ENCODE results near the gene TBL3.

Gene TBL3

DNA sequence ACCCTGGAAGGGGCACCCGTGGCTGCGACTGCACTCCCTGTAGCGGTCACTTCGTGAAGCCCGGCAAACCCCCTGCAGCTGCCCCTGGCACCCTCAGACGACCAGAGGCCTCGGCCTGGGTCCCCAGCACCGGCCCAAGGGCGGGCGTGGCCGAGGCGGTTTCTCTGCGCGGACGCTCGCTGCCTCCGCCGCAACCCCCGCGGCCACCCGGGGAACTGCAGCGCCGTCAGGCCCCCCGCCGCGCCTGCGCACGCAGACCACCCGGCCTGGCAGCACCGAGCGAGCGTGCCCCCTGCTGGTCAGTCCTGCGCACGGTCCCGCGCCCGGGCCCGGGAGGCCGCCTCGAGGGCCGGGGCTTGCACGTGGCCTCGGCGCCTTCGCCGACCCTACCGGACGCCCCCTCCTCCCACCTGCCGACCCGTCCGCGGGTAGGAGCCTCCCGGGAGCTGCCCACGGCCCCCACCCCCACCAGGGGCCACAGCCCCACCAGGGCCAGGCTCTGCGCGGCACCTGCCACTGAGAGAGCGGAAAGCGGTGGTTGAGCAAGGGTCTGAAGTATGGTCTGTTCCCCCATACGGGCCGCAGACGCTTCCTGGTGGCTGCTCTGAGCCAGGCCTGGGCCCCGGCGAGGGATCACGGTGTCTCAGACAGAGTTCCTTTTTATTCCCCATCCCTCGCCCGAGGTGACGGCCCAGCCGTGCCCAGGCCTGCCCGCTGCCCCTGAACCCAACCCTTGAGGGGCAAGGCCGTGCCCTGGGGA lies 42.1 kb upstream of the TBL3 start:
- peak overlapping the region; percentile 17 for H3K4me3 ChIP-seq (ENCODE audit: low read depth, low read length)
- no peak for DNase-seq (ENCODE audit: low read depth)
- TF ChIP-seq, protein P1, sequence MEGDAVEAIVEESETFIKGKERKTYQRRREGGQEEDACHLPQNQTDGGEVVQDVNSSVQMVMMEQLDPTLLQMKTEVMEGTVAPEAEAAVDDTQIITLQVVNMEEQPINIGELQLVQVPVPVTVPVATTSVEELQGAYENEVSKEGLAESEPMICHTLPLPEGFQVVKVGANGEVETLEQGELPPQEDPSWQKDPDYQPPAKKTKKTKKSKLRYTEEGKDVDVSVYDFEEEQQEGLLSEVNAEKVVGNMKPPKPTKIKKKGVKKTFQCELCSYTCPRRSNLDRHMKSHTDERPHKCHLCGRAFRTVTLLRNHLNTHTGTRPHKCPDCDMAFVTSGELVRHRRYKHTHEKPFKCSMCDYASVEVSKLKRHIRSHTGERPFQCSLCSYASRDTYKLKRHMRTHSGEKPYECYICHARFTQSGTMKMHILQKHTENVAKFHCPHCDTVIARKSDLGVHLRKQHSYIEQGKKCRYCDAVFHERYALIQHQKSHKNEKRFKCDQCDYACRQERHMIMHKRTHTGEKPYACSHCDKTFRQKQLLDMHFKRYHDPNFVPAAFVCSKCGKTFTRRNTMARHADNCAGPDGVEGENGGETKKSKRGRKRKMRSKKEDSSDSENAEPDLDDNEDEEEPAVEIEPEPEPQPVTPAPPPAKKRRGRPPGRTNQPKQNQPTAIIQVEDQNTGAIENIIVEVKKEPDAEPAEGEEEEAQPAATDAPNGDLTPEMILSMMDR (IDR thresholded peaks at IDR 0.05; ENCODE audit: control insufficient read depth, extremely low read depth, insufficient read depth): peak; percentile 99

DNA sequence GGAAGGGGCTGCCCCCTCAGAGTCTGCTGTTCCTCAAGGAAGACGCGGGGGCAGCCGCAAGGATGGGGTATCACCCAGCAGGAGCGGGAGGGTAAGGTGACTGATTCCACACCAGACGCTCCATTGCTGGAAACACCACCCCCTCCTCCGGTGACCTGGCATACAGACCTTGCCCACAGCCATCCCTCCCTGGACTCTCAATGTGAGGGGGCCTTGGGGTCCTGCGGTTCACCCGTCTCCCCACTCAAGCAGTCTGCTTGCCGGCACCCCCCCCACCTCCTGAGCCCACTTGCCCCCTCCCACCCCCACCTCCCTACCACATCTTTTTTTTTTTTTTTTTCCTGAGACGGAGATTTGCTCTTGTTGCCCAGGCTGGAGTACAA lies 41.5 kb upstream of the TBL3 start:
- TF ChIP-seq, protein P1 (IDR thresholded peaks at IDR 0.05; ENCODE audit: control insufficient read depth, extremely low read depth, insufficient read depth): no peak
- H3K4me3 ChIP-seq (ENCODE audit: low read depth, low read length): no peak overlapping the region
- DNase-seq (ENCODE audit: low read depth): no peak

DNA sequence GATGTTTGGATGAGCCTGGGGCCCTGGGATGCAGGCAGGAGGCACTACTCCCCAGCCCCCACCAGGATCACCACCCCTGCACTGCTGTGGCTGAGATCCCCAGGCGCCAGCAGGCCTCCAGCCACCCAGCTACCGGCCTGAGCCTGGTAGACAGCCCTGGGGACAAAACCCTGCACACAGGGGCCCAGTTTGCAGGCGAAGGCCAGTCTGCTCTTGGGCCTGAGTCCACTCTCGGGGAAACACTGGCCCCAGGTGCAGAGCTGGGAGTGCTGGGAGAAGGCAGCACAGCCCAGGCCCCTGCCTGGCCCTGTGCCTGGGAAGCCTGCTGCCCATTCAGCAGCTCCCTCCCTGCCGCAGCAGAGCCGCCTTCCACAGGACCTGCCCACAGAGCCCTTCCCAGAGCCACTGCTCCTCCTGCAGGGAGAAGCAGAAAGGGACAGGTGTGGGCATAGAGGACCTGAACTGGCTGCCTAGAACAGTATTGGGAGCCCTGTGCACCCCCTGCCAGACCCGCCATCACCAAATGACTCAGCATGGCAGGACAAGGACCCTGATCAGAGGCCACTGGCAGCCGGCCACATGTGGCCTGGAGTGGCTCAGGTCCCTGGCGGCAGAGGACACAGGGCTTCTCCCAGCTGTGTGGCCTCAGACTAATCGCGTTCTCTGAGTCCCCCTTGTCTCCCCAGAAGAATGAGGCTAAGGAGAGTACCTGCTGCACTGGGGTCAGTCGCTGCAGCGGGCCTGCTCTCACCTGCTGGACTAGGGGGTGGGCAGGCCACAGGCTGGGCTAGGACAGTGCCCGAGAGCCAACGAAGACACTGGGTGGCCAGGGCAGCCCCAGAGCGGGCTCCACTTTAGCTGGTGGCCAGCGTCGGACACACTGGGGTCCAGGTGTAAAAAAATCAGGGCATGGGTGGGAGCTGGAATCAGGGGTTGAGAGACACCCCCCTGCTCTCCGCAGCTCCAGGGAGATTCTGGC lies 39.5 kb upstream of the TBL3 start:
- DNase-seq (ENCODE audit: low read depth): no peak
- no peak overlapping the region for H3K4me3 ChIP-seq (ENCODE audit: low read depth, low read length)
- TF ChIP-seq, protein P1 (IDR thresholded peaks at IDR 0.05; ENCODE audit: control insufficient read depth, extremely low read depth, insufficient read depth): peak; percentile 56

DNA sequence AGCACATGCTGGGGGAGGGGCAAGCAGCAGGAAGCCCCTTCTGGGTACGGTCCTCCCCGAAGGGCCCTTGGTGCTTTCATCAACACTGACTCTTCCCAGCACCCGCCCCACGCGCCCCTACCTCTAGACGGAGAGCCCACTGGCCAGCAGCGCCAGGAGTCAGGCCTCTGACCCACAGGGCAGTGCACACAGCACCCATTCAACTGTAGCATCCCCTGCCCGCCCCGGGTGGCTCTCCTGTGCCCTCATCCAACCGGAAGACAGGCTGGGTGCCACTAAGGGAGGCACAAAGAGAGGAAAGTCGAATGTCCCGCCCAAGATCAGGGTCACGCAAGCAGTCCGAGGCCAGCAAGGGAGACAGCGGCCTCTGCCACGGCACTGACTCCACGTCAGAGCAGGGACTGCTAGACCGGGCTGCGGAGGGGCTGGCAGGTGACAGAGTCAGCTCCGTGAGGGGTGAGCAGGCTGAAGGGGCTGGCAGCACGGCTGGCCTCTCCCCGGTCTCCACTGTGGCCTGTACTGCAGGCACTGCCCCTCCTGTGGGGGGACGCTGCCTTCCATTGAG lies 38.7 kb upstream of the TBL3 start:
- DNase-seq (ENCODE audit: low read depth): no peak
- H3K4me3 ChIP-seq (ENCODE audit: low read depth, low read length): no peak overlapping the region

DNA sequence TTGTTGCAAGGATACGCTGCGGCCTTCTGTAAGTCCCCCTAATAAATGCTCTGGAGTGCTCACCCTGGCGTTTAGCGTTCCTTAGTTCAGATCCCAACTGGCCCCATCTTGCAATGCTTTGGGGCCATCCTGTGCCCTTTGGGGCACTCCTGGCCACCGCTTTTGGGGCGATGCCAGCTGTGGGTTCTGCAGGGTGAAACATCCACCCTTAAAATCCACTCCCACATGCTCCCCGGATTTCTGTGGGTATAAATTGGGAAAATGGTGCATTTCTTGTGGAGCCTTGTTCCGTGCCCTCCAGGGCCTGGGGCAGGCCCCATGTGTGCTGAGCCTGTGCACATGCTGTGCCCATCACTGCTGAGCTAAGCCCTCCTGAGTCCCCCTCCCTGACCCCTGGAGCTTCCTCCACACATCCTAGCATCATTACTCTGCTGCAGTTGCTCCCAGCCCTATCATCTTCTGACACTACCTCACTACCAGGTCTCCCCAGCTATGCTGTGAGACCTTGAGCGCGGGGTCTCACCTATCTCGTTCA lies 34.8 kb upstream of the TBL3 start:
- TF ChIP-seq, protein P1 (IDR thresholded peaks at IDR 0.05; ENCODE audit: control insufficient read depth, extremely low read depth, insufficient read depth): no peak
- no peak overlapping the region for H3K4me3 ChIP-seq (ENCODE audit: low read depth, low read length)
- no peak for DNase-seq (ENCODE audit: low read depth)

More for the DNA sequence above, 38.7 kb upstream of the TBL3 start:
- TF ChIP-seq, protein P1 (IDR thresholded peaks at IDR 0.05; ENCODE audit: control insufficient read depth, extremely low read depth, insufficient read depth): no peak

DNA sequence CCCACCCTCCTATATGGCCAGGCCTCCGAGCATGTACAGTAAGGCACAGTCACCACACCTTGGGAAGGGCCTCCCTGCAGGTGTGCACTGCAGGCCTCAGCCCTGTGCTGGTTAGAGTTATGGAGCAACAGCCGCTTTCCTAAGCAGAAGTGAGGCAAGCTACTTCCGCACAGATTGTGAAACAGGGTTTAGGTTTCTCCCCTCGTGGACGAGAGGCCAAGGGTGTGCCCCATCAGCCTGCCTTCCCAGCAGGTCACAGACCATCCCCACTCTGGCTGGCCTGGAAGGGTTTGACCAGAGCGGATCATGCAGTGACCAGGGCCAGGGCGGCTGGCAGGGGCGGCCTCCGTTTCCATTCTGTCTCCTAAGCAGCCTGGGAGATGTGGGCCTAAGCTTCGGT lies 33.5 kb upstream of the TBL3 start:
- no peak overlapping the region for H3K4me3 ChIP-seq (ENCODE audit: low read depth, low read length)
- TF ChIP-seq, protein P1 (IDR thresholded peaks at IDR 0.05; ENCODE audit: control insufficient read depth, extremely low read depth, insufficient read depth): no peak
- DNase-seq (ENCODE audit: low read depth): no peak
